ENCODE results near the gene SLC36A1.
"Not testable (repeated sequence)": the region's sequence is repeated elsewhere in the genome, so short reads cannot be mapped to it uniquely, and the experiment has no call there.

Gene SLC36A1

GRCh38 chr5:151483647-151484046 lies 36.2 kb downstream of the SLC36A1 start:
- DNase-seq (ENCODE audit: low read depth): no peak

GRCh38 chr5:151487544-151487943 lies 40.1 kb downstream of the SLC36A1 start:
- DNase-seq (ENCODE audit: low read depth): no peak

GRCh38 chr5:151490627-151491026 lies 43.2 kb downstream of the SLC36A1 start:
- DNase-seq (ENCODE audit: low read depth): no peak

GRCh38 chr5:151491062-151491461 lies 43.7 kb downstream of the SLC36A1 start:
- no peak for DNase-seq (ENCODE audit: low read depth)

- no peak for DNase-seq (ENCODE audit: low read depth)
These were observed 45.3 kb downstream of the SLC36A1 start for GRCh38 chr5:151492729-151493128.

GRCh38 chr5:151493665-151494064 lies 46.3 kb downstream of the SLC36A1 start:
- DNase-seq (ENCODE audit: low read depth): no peak

GRCh38 chr5:151495320-151495719 lies 47.9 kb downstream of the SLC36A1 start:
- no peak for DNase-seq (ENCODE audit: low read depth)

- DNase-seq (ENCODE audit: low read depth): no peak
These were observed 48.7 kb downstream of the SLC36A1 start for GRCh38 chr5:151496041-151496484.

GRCh38 chr5:151497391-151498002 lies 50.1 kb downstream of the SLC36A1 start:
- DNase-seq (ENCODE audit: low read depth): no peak

- no peak for DNase-seq (ENCODE audit: low read depth)
These were observed 51.2 kb downstream of the SLC36A1 start for GRCh38 chr5:151498395-151499155.

- no peak for DNase-seq (ENCODE audit: low read depth)
These were observed 52.2 kb downstream of the SLC36A1 start for GRCh38 chr5:151499501-151500035.

- no peak for DNase-seq (ENCODE audit: low read depth)
These were observed 56.6 kb downstream of the SLC36A1 start for GRCh38 chr5:151504006-151504405.

GRCh38 chr5:151508308-151508707 lies 60.9 kb downstream of the SLC36A1 start:
- DNase-seq (ENCODE audit: low read depth): not testable (repeated sequence)

GRCh38 chr5:151509231-151509630 lies 61.8 kb downstream of the SLC36A1 start:
- no peak for DNase-seq (ENCODE audit: low read depth)

GRCh38 chr5:151509836-151510235 lies 62.4 kb downstream of the SLC36A1 start:
- DNase-seq (ENCODE audit: low read depth): no peak

- DNase-seq (ENCODE audit: low read depth): no peak
These were observed 69.9 kb downstream of the SLC36A1 start for GRCh38 chr5:151517122-151517920.

- DNase-seq (ENCODE audit: low read depth): no peak
These were observed 72.9 kb downstream of the SLC36A1 start for GRCh38 chr5:151520294-151520693.

- DNase-seq (ENCODE audit: low read depth): no peak
These were observed 74.8 kb downstream of the SLC36A1 start for GRCh38 chr5:151522226-151522625.

GRCh38 chr5:151523335-151523734 lies 75.9 kb downstream of the SLC36A1 start:
- no peak for DNase-seq (ENCODE audit: low read depth)

GRCh38 chr5:151528153-151528552 lies 80.8 kb downstream of the SLC36A1 start:
- no peak for DNase-seq (ENCODE audit: low read depth)

GRCh38 chr5:151528996-151529395 lies 81.6 kb downstream of the SLC36A1 start:
- DNase-seq (ENCODE audit: low read depth): no peak

- no peak for DNase-seq (ENCODE audit: low read depth)
These were observed 84.2 kb downstream of the SLC36A1 start for GRCh38 chr5:151531581-151531980.

- no peak for DNase-seq (ENCODE audit: low read depth)
These were observed 85.0 kb downstream of the SLC36A1 start for GRCh38 chr5:151532416-151532815.

Data from HS-5 (cell line).